Fibroblast of lung (primary cell): Measurements from ENCODE around the gene IGDCC3. TPM values are rescaled to one million over a fixed set of nuclear protein-coding genes. Genes with fewer than 3 reads are reported as not detected.

Experiments
- DNase-seq, 2 donors: peaks; one replicate each; pipeline versions ENCODE4 v3.0.0 to v3.0.0-alpha.2; 2010; ENCODE audit warnings: low read depth in 2 of 2
- H2AFZ ChIP-seq: 2 replicates; pipeline ENCODE4 v1.5.1; 2012; ENCODE audit warnings: low read length, control low read depth, inconsistent platforms
- H3K27ac ChIP-seq: 2 replicates; pipeline ENCODE4 v1.5.1; 2011; ENCODE audit warnings: low read length, control low read depth; ENCODE audit not compliant: insufficient read depth
- H3K27me3 ChIP-seq: 2 replicates; pipeline ENCODE4 v1.5.1; 2011; ENCODE audit warnings: mild to moderate bottlenecking, low read length; ENCODE audit not compliant: control insufficient read depth, insufficient read depth
- H3K36me3 ChIP-seq: 2 replicates; pipeline ENCODE4 v1.5.1; 2011; ENCODE audit warnings: low read length; ENCODE audit not compliant: control insufficient read depth, insufficient read depth
- H3K4me1 ChIP-seq: 2 replicates; pipeline ENCODE4 v1.5.1; 2011; ENCODE audit warnings: low read length; ENCODE audit not compliant: control insufficient read depth, insufficient read depth; ENCODE audit errors: extremely low read depth
- H3K4me2 ChIP-seq: 2 replicates; pipeline ENCODE4 v1.5.1; 2011; ENCODE audit warnings: low read length, control low read depth; ENCODE audit not compliant: insufficient read depth; ENCODE audit errors: extremely low read depth
- H3K4me3 ChIP-seq, 4 experiments: fragments of 200-600 bp in 1 of 4; sonication (generic) in 1 of 4; replicated peaks in 1 of 4; 2 replicates each; pipeline ENCODE4 v1.5.1; 2011 to 2016; ENCODE audit warnings: low read length in 4 of 4, low read depth in 3 of 4, mild to moderate bottlenecking in 3 of 4, control low read depth in 2 of 4, inconsistent platforms in 1 of 4, mixed read lengths in 1 of 4; ENCODE audit not compliant: insufficient read depth in 1 of 4; ENCODE audit errors: control extremely low read depth in 1 of 4
- H3K79me2 ChIP-seq: 2 replicates; pipeline ENCODE4 v1.5.1; 2012; ENCODE audit warnings: mild to moderate bottlenecking, low read length, inconsistent platforms; ENCODE audit not compliant: control insufficient read depth, insufficient read depth
- H3K9ac ChIP-seq: 2 replicates; pipeline ENCODE4 v1.5.1; 2011; ENCODE audit warnings: mild to moderate bottlenecking, low read length, control low read depth; ENCODE audit not compliant: insufficient read depth
- H3K9me3 ChIP-seq: 2 replicates; pipeline ENCODE4 v1.5.1; 2012; ENCODE audit warnings: low read depth, low read length; ENCODE audit not compliant: control insufficient read depth, insufficient read depth
- H4K20me1 ChIP-seq: 2 replicates; pipeline ENCODE4 v1.5.1; 2011; ENCODE audit warnings: low read length; ENCODE audit not compliant: control insufficient read depth, insufficient read depth; ENCODE audit errors: extremely low read depth
- CTCF ChIP-seq, 2 donors: IDR thresholded peaks in 1 of 2; conservative IDR thresholded peaks in 1 of 2; 1 replicate in 1 of 2; 2 replicates in 1 of 2; pipeline ENCODE4 v1.5.1; 2011 to 2012; ENCODE audit warnings: low read length in 2 of 2, control low read depth in 1 of 2, inconsistent platforms in 1 of 2, low read depth in 1 of 2, mild to moderate bottlenecking in 1 of 2
- EZH2 ChIP-seq: IDR thresholded peaks from 2 replicates; pipeline ENCODE4 v1.5.1; 2012; ENCODE audit warnings: low read length, control low read depth, mild to moderate bottlenecking; ENCODE audit errors: missing control alignments
- polyA plus RNA-seq, 2 donors: library from polyadenylated mRNA; depleted of rRNA in 1 of 2; stranded (reverse) in 1 of 2; unstranded in 1 of 2; fragments of >200 nt; gene quantifications; 2 replicates each; pipeline ENCODE4 v1.2.1, GENCODE V29; 2011 to 2012; ENCODE audit warnings: missing spikeins in 1 of 2
- total RNA-seq: library from RNA; depleted of rRNA; stranded (reverse); fragments of >200 nt; gene quantifications from 2 replicates; pipeline ENCODE4 v1.2.1, GENCODE V29; 2014

The IGDCC3 gene
- total and polyA plus RNA-seq, 2 donors (not counting 1 experiment from before 2014, with no cell fraction given), result 0.15 TPM; not detected in 1

- H4K20me1 ChIP-seq, result no peaks in the 10 kb centered on the region
- no peak overlapping the region for H3K27ac ChIP-seq
- H3K4me1 ChIP-seq, result no peaks in the 10 kb centered on the region
- TF ChIP-seq CTCF (conservative IDR thresholded peaks at IDR 0.05 in 1 of 2, IDR thresholded peaks at IDR 0.05 in 1 of 2; ENCODE audit: low read depth in 1 of 2, low read length in 2 of 2), result no peak
- TF ChIP-seq EZH2, result no peak
- no peak overlapping the region for H3K4me2 ChIP-seq
- DNase-seq, result no peak
- peaks cover 7% of the 10 kb centered on the region for H3K27me3 ChIP-seq
- H2AFZ ChIP-seq, result no peak overlapping the region
- H3K79me2 ChIP-seq, result no peaks in the 10 kb centered on the region
- H3K36me3 ChIP-seq, result no peaks in the 10 kb centered on the region
- no peak overlapping the region for H3K4me3 ChIP-seq
- no peak overlapping the region for H3K9ac ChIP-seq
- H3K9me3 ChIP-seq, result no peaks in the 10 kb centered on the region
Observed at GRCh38 chr15:65336493-65337435, 41.0 kb downstream of the IGDCC3 start.

GRCh38 chr15:65335278-65336055, 42.3 kb downstream of the IGDCC3 start:
- TF ChIP-seq CTCF (conservative IDR thresholded peaks at IDR 0.05 in 1 of 2, IDR thresholded peaks at IDR 0.05 in 1 of 2; ENCODE audit: low read depth in 1 of 2, low read length in 2 of 2), result no peak
- no peak for TF ChIP-seq EZH2
- H3K27ac ChIP-seq, result no peak overlapping the region
- H4K20me1 ChIP-seq, result no peaks in the 10 kb centered on the region
- DNase-seq, result no peak
- no peaks in the 10 kb centered on the region for H3K4me1 ChIP-seq
- H3K36me3 ChIP-seq, result no peaks in the 10 kb centered on the region
- H3K9ac ChIP-seq, result no peak overlapping the region
- H3K79me2 ChIP-seq, result no peaks in the 10 kb centered on the region
- no peak overlapping the region for H3K4me2 ChIP-seq
- H3K4me3 ChIP-seq, result no peak overlapping the region
- H2AFZ ChIP-seq, result no peak overlapping the region
- peaks cover 7% of the 10 kb centered on the region for H3K27me3 ChIP-seq
- H3K9me3 ChIP-seq, result no peaks in the 10 kb centered on the region

GRCh38 chr15:65334586-65335231, 43.1 kb downstream of the IGDCC3 start:
- no peaks in the 10 kb centered on the region for H3K4me1 ChIP-seq
- H3K4me2 ChIP-seq, result no peak overlapping the region
- no peaks in the 10 kb centered on the region for H3K36me3 ChIP-seq
- no peak overlapping the region for H2AFZ ChIP-seq
- no peaks in the 10 kb centered on the region for H4K20me1 ChIP-seq
- no peak overlapping the region for H3K27ac ChIP-seq
- no peak overlapping the region for H3K4me3 ChIP-seq
- no peak for DNase-seq
- H3K9me3 ChIP-seq, result no peaks in the 10 kb centered on the region
- no peak for TF ChIP-seq EZH2
- no peak for TF ChIP-seq CTCF (conservative IDR thresholded peaks at IDR 0.05 in 1 of 2, IDR thresholded peaks at IDR 0.05 in 1 of 2; ENCODE audit: low read depth in 1 of 2, low read length in 2 of 2)
- H3K27me3 ChIP-seq, result peaks cover 7% of the 10 kb centered on the region
- no peaks in the 10 kb centered on the region for H3K79me2 ChIP-seq
- H3K9ac ChIP-seq, result no peak overlapping the region
